Neuronal stem cell (in vitro differentiated cells): ENCODE data around the gene BBS1.

Source experiments
- DNase-seq: peaks from one replicate; pipeline ENCODE4 v3.0.0-alpha.2; 2013; ENCODE audit warnings: low spot score
- H2AFZ ChIP-seq: one replicate; pipeline ENCODE4 v1.6.1; 2013; ENCODE audit warnings: mild to moderate bottlenecking, low read length, inconsistent platforms
- H2AK5ac ChIP-seq: 2 replicates; pipeline ENCODE4 v1.6.1; 2013; ENCODE audit warnings: low read depth, mild to moderate bottlenecking, inconsistent platforms, low read length, moderate library complexity, mixed read lengths
- H2BK120ac ChIP-seq: 2 replicates; pipeline ENCODE4 v1.6.1; 2013; ENCODE audit warnings: low read depth, mild to moderate bottlenecking, inconsistent platforms, low read length, moderate library complexity, mixed read lengths
- H2BK12ac ChIP-seq: one replicate; pipeline ENCODE4 v1.6.1; 2013; ENCODE audit warnings: low read length, inconsistent platforms
- H2BK15ac ChIP-seq: 2 replicates; pipeline ENCODE4 v1.6.1; 2013; ENCODE audit warnings: mild to moderate bottlenecking, low read length, inconsistent platforms, mixed read lengths
- H2BK5ac ChIP-seq: one replicate; pipeline ENCODE4 v1.6.1; 2013; ENCODE audit warnings: inconsistent platforms, mild to moderate bottlenecking, low read length, moderate library complexity
- H3K14ac ChIP-seq: one replicate; pipeline ENCODE4 v1.6.1; 2013; ENCODE audit warnings: low read length, inconsistent platforms
- H3K18ac ChIP-seq: 2 replicates; pipeline ENCODE4 v1.6.1; 2013; ENCODE audit warnings: low read length, inconsistent platforms
- H3K23ac ChIP-seq: 2 replicates; pipeline ENCODE4 v1.6.1; 2013; ENCODE audit warnings: low read depth, mild to moderate bottlenecking, mixed read lengths, low read length, inconsistent platforms; ENCODE audit not compliant: poor library complexity
- H3K27ac ChIP-seq: replicated peaks from 3 replicates; pipeline ENCODE4 v1.5.1; 2013; ENCODE audit warnings: low read length, inconsistent platforms
- H3K27me3 ChIP-seq, 3 experiments: 2 replicates each; pipeline ENCODE4 v1.6.1; 2013; ENCODE audit warnings: low read length in 3 of 3, mild to moderate bottlenecking in 2 of 3, inconsistent platforms in 1 of 3, low read depth in 1 of 3, mixed read lengths in 1 of 3, moderate library complexity in 1 of 3; ENCODE audit not compliant: control insufficient read depth in 3 of 3, insufficient read depth in 3 of 3
- H3K36me3 ChIP-seq, 2 donors: replicated peaks in 1 of 2; 2 replicates each; pipeline ENCODE4 v1.6.1; 2013; ENCODE audit warnings: low read length in 2 of 2; ENCODE audit not compliant: control insufficient read depth in 2 of 2, insufficient read depth in 2 of 2
- H3K4ac ChIP-seq: 2 replicates; pipeline ENCODE4 v1.6.1; 2013; ENCODE audit warnings: inconsistent platforms, mild to moderate bottlenecking, low read length, moderate library complexity
- H3K4me1 ChIP-seq, 2 donors: 1 replicate in 1 of 2; 2 replicates in 1 of 2; pipeline ENCODE4 v1.6.1; 2013; ENCODE audit warnings: low read length in 2 of 2, low read depth in 1 of 2; ENCODE audit not compliant: control insufficient read depth in 2 of 2, insufficient read depth in 1 of 2
- H3K4me2 ChIP-seq: one replicate; pipeline ENCODE4 v1.6.1; 2013; ENCODE audit warnings: mild to moderate bottlenecking, low read length, inconsistent platforms; ENCODE audit not compliant: insufficient read depth, poor library complexity, severe bottlenecking
- H3K4me3 ChIP-seq, 2 donors: 2 replicates each; pipeline ENCODE4 v1.5.1; 2013; ENCODE audit warnings: low read length in 2 of 2, mild to moderate bottlenecking in 2 of 2, inconsistent platforms in 1 of 2, moderate library complexity in 1 of 2
- H3K79me1 ChIP-seq: one replicate; pipeline ENCODE4 v1.6.1; 2013; ENCODE audit warnings: low read depth, mild to moderate bottlenecking, inconsistent platforms, low read length, moderate library complexity
- H3K9ac ChIP-seq: one replicate; pipeline ENCODE4 v1.6.1; 2013; ENCODE audit warnings: mild to moderate bottlenecking, low read depth, low read length, inconsistent platforms; ENCODE audit not compliant: poor library complexity
- H3K9me3 ChIP-seq, 2 donors: replicated peaks in 1 of 2; 2 replicates each; pipeline versions ENCODE3 to v1.6.1; 2013; ENCODE audit warnings: low read length in 2 of 2, mild to moderate bottlenecking in 2 of 2, inconsistent platforms in 1 of 2, low read depth in 1 of 2, mixed read lengths in 1 of 2, moderate library complexity in 1 of 2; ENCODE audit not compliant: control insufficient read depth in 2 of 2, insufficient read depth in 1 of 2
- H4K8ac ChIP-seq: one replicate; pipeline ENCODE4 v1.6.1; 2013; ENCODE audit warnings: low read depth, mild to moderate bottlenecking, inconsistent platforms, low read length, moderate library complexity
- H4K91ac ChIP-seq: one replicate; pipeline ENCODE4 v1.6.1; 2013; ENCODE audit warnings: low read length, low read depth, mild to moderate bottlenecking, inconsistent platforms; ENCODE audit not compliant: poor library complexity
- WGBS, 2 donors: extraction: QIAGEN DNeasy Blood & Tissue Kit; methylation state at CpG; one replicate each; pipeline ENCODE4 v1.1.7; 2013; ENCODE audit warnings: missing lambda C conversion rate in 2 of 2, mixed read lengths in 1 of 2; ENCODE audit not compliant: insufficient read length in 2 of 2, insufficient replicate concordance in 1 of 2; ENCODE audit errors: extremely low coverage in 2 of 2; 5-methylcytosine and 5-hydroxymethylcytosine counted together

BBS1 gene

DNA sequence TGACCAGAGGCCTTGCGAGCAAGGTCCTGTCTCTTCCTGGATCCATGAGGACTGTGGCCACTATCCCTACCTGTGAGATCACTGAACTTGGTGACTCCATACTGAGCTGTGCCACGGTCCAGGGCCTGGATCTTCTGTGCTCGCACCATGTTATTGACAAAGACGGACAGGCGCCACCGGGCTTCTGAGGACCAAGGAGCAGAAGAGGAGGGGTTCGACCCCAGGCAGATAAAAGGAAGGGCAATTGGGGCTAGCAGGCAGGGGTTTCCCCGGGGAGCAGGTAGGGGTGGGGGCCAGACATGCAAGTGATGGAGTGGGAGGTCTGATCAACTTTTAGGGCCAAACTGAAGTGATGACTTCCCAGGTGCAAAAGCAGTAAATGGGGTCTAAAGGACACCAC, 55.8 kb downstream of the BBS1 start:
- Histone ChIP-seq H2BK12ac (no peak overlapping the region), H3K4ac (peak overlapping the region; percentile 28), H3K9ac (no peak overlapping the region), H3K27me3 (peaks cover 0 to 6% (median 0%) of the 10 kb centered on the region in 3 experiments), H3K27ac (no peak overlapping the region), H3K4me3 (no peak overlapping the region), H3K4me1 (peaks cover 9 to 13% of the 10 kb centered on the region in 2 donors), H3K23ac (peak overlapping the region; percentile 36), H2BK120ac (peak overlapping the region; percentile 65), H2BK15ac (no peak overlapping the region), H4K8ac (peak overlapping the region; percentile 9), H3K18ac (peak overlapping the region; percentile 42), H3K14ac (peak overlapping the region; percentile 77), H3K4me2 (no peak overlapping the region), H3K36me3 (peaks cover 0 to 2% of the 10 kb centered on the region in 2 donors), H3K9me3 (no peaks in the 10 kb centered on the region), H4K91ac (no peak overlapping the region), H2AK5ac (peak overlapping the region; percentile 87), H3K79me1 (no peaks in the 10 kb centered on the region), H2AFZ (no peak overlapping the region), H2BK5ac (no peak overlapping the region)
- no CpG with 5 or more reads among the region's 8 CpGs for WGBS, 2 donors
- no peak for DNase-seq

DNA sequence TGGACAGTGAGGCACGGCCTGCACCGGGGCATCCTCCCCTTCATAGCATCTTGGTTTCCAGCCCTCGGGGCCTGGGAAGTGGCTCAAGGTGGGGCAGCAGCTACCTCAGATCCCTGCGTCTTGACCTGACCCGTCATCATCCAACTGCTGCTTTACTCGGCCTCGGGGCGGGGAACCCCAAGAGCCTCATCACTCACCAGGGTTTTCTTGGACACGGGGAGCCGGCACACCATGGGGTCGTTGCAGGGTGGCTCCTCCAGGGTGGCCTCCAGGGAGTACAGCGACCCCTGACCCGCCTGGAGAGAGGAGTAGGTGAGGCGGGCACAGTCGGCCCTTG, 57.3 kb downstream of the BBS1 start:
- Histone ChIP-seq H2AFZ (no peak overlapping the region), H4K8ac (no peak overlapping the region), H2BK15ac (no peak overlapping the region), H3K4me3 (no peak overlapping the region), H3K14ac (no peak overlapping the region), H3K9me3 (no peaks in the 10 kb centered on the region), H3K4me1 (peaks cover 9 to 13% of the 10 kb centered on the region in 2 donors), H2AK5ac (no peak overlapping the region), H3K18ac (peak overlapping the region; percentile 19), H3K4me2 (no peak overlapping the region), H3K4ac (no peak overlapping the region), H3K27me3 (peaks cover 0 to 6% (median 0%) of the 10 kb centered on the region in 3 experiments), H2BK5ac (no peak overlapping the region), H2BK12ac (no peak overlapping the region), H3K79me1 (no peaks in the 10 kb centered on the region), H3K27ac (no peak overlapping the region), H4K91ac (no peak overlapping the region), H2BK120ac (no peak overlapping the region), H3K9ac (no peak overlapping the region), H3K36me3 (no peaks in the 10 kb centered on the region), H3K23ac (no peak overlapping the region)
- WGBS, 2 donors, result no CpG with 5 or more reads among the region's 15 CpGs
- no peak for DNase-seq

DNA sequence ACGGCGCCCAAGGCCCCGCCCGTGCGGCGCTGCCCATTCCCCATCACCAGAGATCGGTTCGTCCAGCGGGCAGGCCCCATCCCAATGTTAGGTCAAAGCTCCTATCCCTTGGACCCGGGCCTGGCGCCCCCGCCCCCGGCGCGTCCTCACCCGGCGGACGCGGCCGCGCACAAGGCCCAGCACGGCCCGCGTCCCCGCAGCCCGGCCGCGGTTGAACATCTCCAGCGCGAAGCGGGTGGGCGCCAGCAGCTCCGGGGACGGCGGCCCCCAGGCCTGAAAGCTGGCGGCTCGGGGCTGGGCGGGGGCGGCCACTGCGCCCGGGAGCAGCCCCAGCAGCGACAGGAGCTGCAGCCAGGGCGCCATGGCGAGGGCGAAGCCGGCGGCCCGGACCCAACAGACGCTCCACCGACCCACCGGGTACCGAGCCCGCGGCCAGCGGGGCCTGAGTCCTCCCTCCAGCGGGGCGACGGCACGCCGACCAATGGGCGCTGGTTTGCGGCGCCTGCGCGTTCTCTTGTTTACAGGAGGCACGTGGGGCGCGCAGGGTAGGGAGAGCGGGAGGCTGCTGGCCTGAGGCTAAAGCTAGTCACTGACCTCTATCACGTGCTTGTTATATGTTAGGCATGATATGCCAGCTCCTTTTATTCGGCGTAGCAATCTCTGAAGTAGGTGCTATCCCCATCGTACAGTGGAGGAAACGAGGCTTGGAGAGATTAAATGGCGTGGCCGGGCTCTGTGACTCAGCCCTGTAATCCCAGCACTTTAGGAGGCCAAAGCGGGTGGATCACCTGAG, 57.9 kb downstream of the BBS1 start, which contains the start of gene CTSF:
TSS of gene CTSF (minus strand) at position 483 of the 793 bp plus-strand sequence. CDS start at position 363, 120 bp downstream.
- no CpG with 5 or more reads among the region's 77 CpGs for WGBS, 2 donors
- peak within 1 kb of the TSS in 1 of 2 donors; percentile 55 for H3K4me3 ChIP-seq

DNA sequence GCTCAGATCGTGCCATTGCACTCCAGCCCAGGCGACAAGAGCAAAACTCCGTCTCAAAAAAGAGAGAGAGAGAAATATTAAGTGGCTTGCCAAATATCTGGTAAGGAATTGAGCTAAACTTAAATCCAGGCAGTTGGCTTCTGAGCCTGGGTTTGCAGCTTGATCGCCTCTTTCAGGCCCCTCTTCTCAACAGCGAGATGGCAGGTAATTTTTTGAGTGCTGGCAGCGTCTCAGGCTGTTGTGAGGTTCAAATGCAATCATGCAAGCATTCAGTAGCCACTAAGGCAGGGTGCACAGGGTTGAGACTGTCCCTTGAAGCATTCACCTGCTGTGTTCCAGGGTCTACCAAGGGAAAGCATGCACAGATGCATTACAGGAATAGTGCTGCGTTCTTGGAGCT, 58.6 kb downstream of the BBS1 start:
- H3K36me3 ChIP-seq, result no peaks in the 10 kb centered on the region
- H3K18ac ChIP-seq, result peak overlapping the region; percentile 56
- peaks cover 9 to 13% of the 10 kb centered on the region in 2 donors for H3K4me1 ChIP-seq
- H3K27me3 ChIP-seq, result peaks cover 0 to 4% (median 0%) of the 10 kb centered on the region in 3 experiments
- H2BK15ac ChIP-seq, result no peak overlapping the region
- no peaks in the 10 kb centered on the region for H3K79me1 ChIP-seq
- H2AK5ac ChIP-seq, result no peak overlapping the region
- no peak overlapping the region for H4K91ac ChIP-seq
- no peak overlapping the region for H3K9ac ChIP-seq
- H3K9me3 ChIP-seq, result no peaks in the 10 kb centered on the region
- H3K23ac ChIP-seq, result no peak overlapping the region
- H3K4me2 ChIP-seq, result no peak overlapping the region
- H3K4me3 ChIP-seq, result no peak overlapping the region
- peak overlapping the region; percentile 56 for H3K14ac ChIP-seq
- no peak overlapping the region for H2BK12ac ChIP-seq
- no peak overlapping the region for H2BK5ac ChIP-seq
- no peak overlapping the region for H3K4ac ChIP-seq
- no CpG with 5 or more reads among the region's 7 CpGs for WGBS, 2 donors
- no peak for DNase-seq
- H4K8ac ChIP-seq, result peak overlapping the region; percentile 82
- no peak overlapping the region for H3K27ac ChIP-seq
- H2AFZ ChIP-seq, result no peak overlapping the region
- no peak overlapping the region for H2BK120ac ChIP-seq

More for the DNA sequence above, 57.9 kb downstream of the BBS1 start, which contains the start of gene CTSF:
- Histone ChIP-seq H4K91ac (no peak within 1 kb of the TSS), H3K18ac (peak within 1 kb of the TSS; percentile 56), H3K79me1 (no peaks in the 10 kb centered on the region), H3K9me3 (no peaks in the 10 kb centered on the region), H2BK12ac (peak within 1 kb of the TSS; percentile 8), H2BK120ac (no peak within 1 kb of the TSS), H3K4me1 (peaks cover 9 to 13% of the 10 kb centered on the region in 2 donors), H3K27me3 (peaks cover 0 to 4% (median 0%) of the 10 kb centered on the region in 3 experiments), H3K27ac (no peak within 1 kb of the TSS), H2BK5ac (no peak within 1 kb of the TSS), H3K4me2 (peak within 1 kb of the TSS; percentile 4), H3K23ac (no peak within 1 kb of the TSS), H3K9ac (peak within 1 kb of the TSS; percentile 4), H3K14ac (peak within 1 kb of the TSS; percentile 56), H2AK5ac (peak within 1 kb of the TSS; percentile 27), H2BK15ac (no peak within 1 kb of the TSS), H4K8ac (peak within 1 kb of the TSS; percentile 82), H3K4ac (no peak within 1 kb of the TSS), H3K36me3 (no peaks in the 10 kb centered on the region), H2AFZ (no peak within 1 kb of the TSS)
- no peak for DNase-seq
